GM18951 (cell line): ENCODE measurements around the gene MLLT3.

Experiments used
- POLR2A ChIP-seq: IDR thresholded peaks from 4 replicates; pipeline ENCODE4 v1.6.1; 2011; ENCODE audit warnings: mild to moderate bottlenecking; ENCODE audit not compliant: insufficient read length, insufficient read depth; ENCODE audit errors: extremely low read depth
- in situ Hi-C: fragments of 300-500 bp; cut with MboI; formaldehyde crosslinking; loops from one replicate; pipeline ENCODE4 v1.12.0; 2022; ENCODE audit warnings: low sequenced_read_pairs, mixed read lengths, inconsistent platforms; ENCODE audit not compliant: unreplicated experiment

Gene MLLT3

GRCh38 chr9:20506099-20506900, 116.0 kb downstream of the MLLT3 start:
- TF ChIP-seq POLR2A = no peak
- in situ Hi-C loops = no loop called here

- in situ Hi-C loops = no loop called here
- TF ChIP-seq POLR2A = no peak
Measured at GRCh38 chr9:20505574-20505973, 116.7 kb downstream of the MLLT3 start.

- in situ Hi-C loops = no loop called here
- no peak for TF ChIP-seq POLR2A
Measured at GRCh38 chr9:20504930-20505329, 117.4 kb downstream of the MLLT3 start.

DNA sequence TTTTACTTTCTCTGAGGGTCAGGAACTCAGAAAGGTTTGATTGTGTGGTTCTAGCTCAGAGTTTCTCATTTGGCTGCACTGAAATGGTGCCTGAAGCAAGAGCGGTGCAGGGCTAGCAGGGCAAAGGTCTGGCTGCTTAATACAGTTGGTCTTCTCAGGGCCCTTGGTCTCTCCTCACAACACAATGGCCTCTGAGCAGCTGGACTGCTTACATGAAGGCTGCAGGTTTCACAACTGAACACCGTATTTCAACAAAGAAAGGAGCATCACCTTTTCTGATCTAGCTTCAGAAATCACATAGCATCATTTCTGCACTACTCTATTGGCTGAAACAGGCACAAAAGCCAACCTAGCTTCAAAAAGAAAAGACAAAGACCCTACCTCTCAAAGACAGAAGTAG, 122.2 kb downstream of the MLLT3 start:
- in situ Hi-C loops = no loop called here
- TF ChIP-seq POLR2A = no peak

DNA sequence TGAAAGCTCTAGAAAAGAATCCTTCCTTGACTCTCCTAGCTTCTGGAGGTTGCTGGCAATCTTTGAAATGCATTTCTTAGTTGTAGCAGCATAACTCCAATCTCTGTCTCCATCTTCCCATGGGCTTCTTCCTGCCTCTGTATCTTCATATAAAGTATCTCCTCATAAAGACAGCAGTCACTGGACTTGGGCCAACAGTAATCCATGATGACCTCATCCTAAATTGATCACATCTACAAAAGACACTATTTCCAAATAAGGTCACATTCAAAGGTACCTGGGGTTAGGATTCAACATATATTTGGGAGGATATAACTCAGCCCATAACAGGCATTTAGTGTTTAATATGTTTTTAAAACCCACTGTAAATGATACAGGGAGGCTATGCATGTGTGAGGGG, 123.3 kb downstream of the MLLT3 start:
- TF ChIP-seq POLR2A = no peak
- in situ Hi-C loops = no loop called here

DNA sequence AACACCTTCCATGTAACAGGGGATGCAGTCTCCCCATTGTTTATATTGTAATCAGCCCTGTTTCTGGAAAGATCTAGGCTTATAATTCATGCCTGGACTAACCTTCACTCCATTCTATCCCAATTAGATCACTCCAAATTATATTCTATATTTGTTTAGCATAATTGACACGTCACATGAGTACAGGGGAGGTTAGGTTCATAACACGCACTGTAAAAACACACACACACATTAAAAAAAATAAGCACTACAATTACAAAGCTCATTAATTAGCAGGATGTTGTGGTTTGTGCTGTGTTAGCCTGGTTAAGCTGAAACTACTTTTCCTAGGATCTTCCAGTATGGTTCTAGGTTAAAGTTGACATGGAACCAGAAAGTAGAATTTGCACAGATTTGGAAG, 126.0 kb downstream of the MLLT3 start:
- no peak for TF ChIP-seq POLR2A
- in situ Hi-C loops = no loop called here

GRCh38 chr9:20495098-20495497, 127.2 kb downstream of the MLLT3 start:
- no peak for TF ChIP-seq POLR2A
- in situ Hi-C loops = no loop called here

GRCh38 chr9:20494035-20494434, 128.3 kb downstream of the MLLT3 start:
- no peak for TF ChIP-seq POLR2A

DNA sequence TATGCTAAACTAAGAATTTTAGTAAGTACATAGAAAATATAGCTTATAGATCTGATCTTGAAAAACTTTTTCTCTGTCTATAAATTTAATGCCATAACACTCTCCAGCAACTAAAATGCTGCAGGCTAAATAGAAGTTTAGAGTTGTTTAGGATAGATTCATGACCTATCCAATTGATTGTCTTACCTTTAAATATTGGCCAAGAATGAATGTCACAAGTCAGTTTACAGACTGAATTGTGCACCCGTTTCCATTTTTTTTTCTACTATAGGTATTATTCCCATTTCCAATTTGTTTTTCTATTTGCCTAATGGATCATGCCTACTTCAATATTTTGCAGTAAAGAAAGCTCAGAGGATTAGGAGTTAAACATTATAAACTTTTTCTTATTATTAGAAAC, 129.5 kb downstream of the MLLT3 start:
- no peak for TF ChIP-seq POLR2A
- in situ Hi-C loops = no loop called here

More at GRCh38 chr9:20494035-20494434, 128.3 kb downstream of the MLLT3 start:
- in situ Hi-C loops = no loop called here

- in situ Hi-C loops = no loop called here
- TF ChIP-seq POLR2A = no peak
Measured at GRCh38 chr9:20491612-20492011, 130.7 kb downstream of the MLLT3 start.

- no peak for TF ChIP-seq POLR2A
Measured at GRCh38 chr9:20490246-20490834, 132.0 kb downstream of the MLLT3 start.

GRCh38 chr9:20488691-20489090, 133.6 kb downstream of the MLLT3 start:
- TF ChIP-seq POLR2A = no peak
- in situ Hi-C loops = no loop called here

More at GRCh38 chr9:20490246-20490834, 132.0 kb downstream of the MLLT3 start:
- in situ Hi-C loops = no loop called here

DNA sequence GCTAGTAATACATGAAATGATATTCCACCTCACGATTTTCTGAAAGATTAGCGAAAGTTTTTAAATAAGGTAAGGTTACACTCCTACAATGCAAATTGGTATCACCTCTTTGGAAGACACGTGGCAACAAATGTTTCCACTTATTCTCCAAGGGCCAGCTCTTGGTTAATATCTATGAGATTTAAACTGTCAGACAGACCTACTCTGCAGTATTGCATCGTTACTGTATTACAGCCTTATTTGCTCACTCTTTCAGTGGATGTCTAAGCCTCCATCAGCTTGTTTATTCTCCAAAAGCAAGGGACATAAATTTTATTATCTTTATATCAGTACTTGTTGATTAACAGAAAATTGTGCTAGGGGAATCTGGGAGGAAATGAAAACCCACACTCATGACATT, 135.7 kb downstream of the MLLT3 start:
- TF ChIP-seq POLR2A = no peak
- in situ Hi-C loops = no loop called here

DNA sequence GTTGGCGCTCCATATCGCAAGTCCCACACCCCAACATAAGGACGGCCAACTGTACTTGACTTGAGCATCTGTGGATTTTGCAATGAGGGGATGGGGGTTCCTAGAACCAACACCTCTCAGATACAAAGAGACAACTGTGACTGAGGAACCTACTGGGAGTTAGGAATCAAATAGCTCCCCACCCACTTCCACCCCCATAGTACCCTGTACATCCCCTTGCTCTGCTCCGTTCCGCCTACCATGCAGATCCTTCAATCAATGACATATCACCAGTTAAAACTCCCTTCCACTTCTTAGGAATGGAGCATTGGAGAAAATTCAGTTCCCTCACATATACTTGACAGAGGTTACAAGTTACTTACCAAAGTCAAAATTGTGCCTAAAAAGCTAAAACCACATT, 140.9 kb downstream of the MLLT3 start:
- in situ Hi-C loops = no loop called here

DNA sequence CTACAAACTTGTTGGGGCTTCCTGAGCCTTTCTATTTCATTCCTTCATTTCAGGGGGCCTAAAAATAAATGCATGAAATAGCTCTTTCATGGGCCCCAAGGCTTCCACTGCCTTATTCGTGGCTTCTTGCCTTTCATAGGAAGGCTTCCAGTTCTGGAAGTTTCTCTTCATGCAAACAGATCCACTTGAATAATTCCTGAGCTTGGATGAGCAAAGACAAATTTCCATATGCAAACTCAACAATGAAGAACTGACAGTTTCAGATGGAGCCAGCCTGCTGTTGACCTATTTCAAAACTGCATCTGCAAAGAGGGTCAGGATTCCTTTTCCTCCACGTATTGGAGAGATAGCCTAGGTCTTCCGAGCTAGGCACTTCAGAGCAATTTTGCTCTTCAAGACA, 142.1 kb downstream of the MLLT3 start:
- in situ Hi-C loops = no loop called here
- no peak for TF ChIP-seq POLR2A

More for the DNA sequence above, 140.9 kb downstream of the MLLT3 start:
- TF ChIP-seq POLR2A = no peak
